HFFc6 (cell line): ENCODE data around the gene GALNT14. TPM values are rescaled to one million over a fixed set of nuclear protein-coding genes. Genes with fewer than 3 reads are reported as not detected.
A peak's percentile ranks its signal among the peaks of the same experiment; 100 is the strongest.

Source experiments
- DNase-seq: peaks from one replicate; pipeline ENCODE4 v3.0.0-alpha.2; 2018
- H3K27ac Mint-ChIP-seq: 2 replicates; pipeline ENCODE4 v1.8.0; 2020; ENCODE audit warnings: mild to moderate bottlenecking, mixed read lengths
- H3K27me3 Mint-ChIP-seq: 2 replicates; pipeline ENCODE4 v1.8.0; 2021; ENCODE audit warnings: mild to moderate bottlenecking, moderate library complexity, mixed read lengths; ENCODE audit not compliant: insufficient read depth
- H3K36me3 Mint-ChIP-seq: 2 replicates; pipeline ENCODE4 v1.8.0; 2021; ENCODE audit warnings: low read depth, mixed read lengths
- H3K4me1 Mint-ChIP-seq: 2 replicates; pipeline ENCODE4 v1.8.0; 2020; ENCODE audit warnings: low read depth, mixed read lengths
- H3K4me3 Mint-ChIP-seq: 2 replicates; pipeline ENCODE4 v1.8.0; 2020; ENCODE audit warnings: mild to moderate bottlenecking, moderate library complexity, mixed read lengths
- H3K9me3 Mint-ChIP-seq: 2 replicates; pipeline ENCODE4 v1.8.0; 2020; ENCODE audit warnings: mild to moderate bottlenecking, mixed read lengths
- CTCF ChIP-seq: fragments of 200-600 bp; sonication (generic); IDR thresholded peaks from 2 replicates; pipeline ENCODE4 v1.5.0; 2021; ENCODE audit warnings: antibody characterized with exemption, mild to moderate bottlenecking
- total RNA-seq, 6 experiments: library from RNA; stranded (reverse); fragmentation: NEBNext Ultra II Directional; extraction: Animal tissue kit (Norgen Biotek cat#: 25700); gene quantifications; 2 replicates in 1 of 6; 3 replicates in 5 of 6; pipeline ENCODE4 v1.2.3, GENCODE V29; 2021

The GALNT14 gene
- total RNA-seq, 6 experiments from 2014 or later, result 0.11 to 1.0 (median 0.25) TPM; not detected in 1

GRCh38 chr2:31127931-31128330 lies 10.3 kb downstream of the GALNT14 start:
- Mint-ChIP-seq H3K4me1 (peaks cover 11% of the 10 kb centered on the region), H3K9me3 (no peaks in the 10 kb centered on the region), H3K27me3 (peaks cover 7% of the 10 kb centered on the region), H3K36me3 (no peaks in the 10 kb centered on the region), H3K4me3 (no peak overlapping the region), H3K27ac (no peak overlapping the region)
- no peak for TF ChIP-seq CTCF
- no peak for DNase-seq

- peak; percentile 20 for DNase-seq
- Mint-ChIP-seq H3K9me3 (no peaks in the 10 kb centered on the region), H3K4me3 (no peak overlapping the region), H3K27ac (peak overlapping the region; percentile 50; the same call in 1 of the 2 replicates), H3K27me3 (peaks cover 8% of the 10 kb centered on the region), H3K36me3 (no peaks in the 10 kb centered on the region), H3K4me1 (peaks cover 11% of the 10 kb centered on the region)
- no peak for TF ChIP-seq CTCF
These were observed 12.1 kb downstream of the GALNT14 start for GRCh38 chr2:31125918-31126695.

GRCh38 chr2:31124904-31125303 lies 13.3 kb downstream of the GALNT14 start:
- peaks cover 11% of the 10 kb centered on the region for H3K4me1 Mint-ChIP-seq
- H3K27ac Mint-ChIP-seq, result no peak overlapping the region
- no peaks in the 10 kb centered on the region for H3K36me3 Mint-ChIP-seq
- H3K9me3 Mint-ChIP-seq, result no peaks in the 10 kb centered on the region
- no peak for TF ChIP-seq CTCF
- peaks cover 6% of the 10 kb centered on the region for H3K27me3 Mint-ChIP-seq
- no peak for DNase-seq
- H3K4me3 Mint-ChIP-seq, result no peak overlapping the region

- no peak overlapping the region for H3K27ac Mint-ChIP-seq
- no peaks in the 10 kb centered on the region for H3K9me3 Mint-ChIP-seq
- no peak for DNase-seq
- no peak overlapping the region for H3K4me3 Mint-ChIP-seq
- H3K4me1 Mint-ChIP-seq, result peaks cover 11% of the 10 kb centered on the region
- H3K36me3 Mint-ChIP-seq, result no peaks in the 10 kb centered on the region
- no peak for TF ChIP-seq CTCF
- H3K27me3 Mint-ChIP-seq, result peaks cover 6% of the 10 kb centered on the region
These were observed 16.1 kb downstream of the GALNT14 start for GRCh38 chr2:31122133-31122532.

GRCh38 chr2:31113765-31114164 lies 24.5 kb downstream of the GALNT14 start:
- TF ChIP-seq CTCF, result no peak
- H3K4me1 Mint-ChIP-seq, result no peaks in the 10 kb centered on the region
- no peaks in the 10 kb centered on the region for H3K36me3 Mint-ChIP-seq
- no peak for DNase-seq
- H3K27me3 Mint-ChIP-seq, result peaks cover 3% of the 10 kb centered on the region
- H3K27ac Mint-ChIP-seq, result no peak overlapping the region
- H3K4me3 Mint-ChIP-seq, result no peak overlapping the region
- H3K9me3 Mint-ChIP-seq, result no peaks in the 10 kb centered on the region
